ENCODE data around the gene SLC39A10. TPM values are rescaled to one million over a fixed set of nuclear protein-coding genes. Genes with fewer than 3 reads are reported as not detected.

Gene SLC39A10
- total RNA-seq, 1 donor from 2014 or later = 8.6 TPM

GRCh38 chr2:195737511-195738325, 80.7 kb downstream of the SLC39A10 start:
- no peak for TF ChIP-seq CTCF (IDR thresholded peaks at IDR 0.05; ENCODE audit: borderline replicate concordance)
- Histone ChIP-seq H3K36me3 (peaks cover 31% of the 10 kb centered on the region), H3K9me3 (replicated peaks) (no peaks in the 10 kb centered on the region), H3K27me3 (ENCODE audit: low read depth) (no peaks in the 10 kb centered on the region), H3K27ac (replicated peaks) (no peak overlapping the region), H3K4me3 (no peak overlapping the region), H3K4me1 (no peaks in the 10 kb centered on the region)
- intact Hi-C loops (cut with micrococcal nuclease) = no loop called here
- DNase-seq = no peak

- no peak for DNase-seq
- no peaks in the 10 kb centered on the region for H3K4me1 ChIP-seq
- H3K27me3 ChIP-seq (ENCODE audit: low read depth) = no peaks in the 10 kb centered on the region
- no peaks in the 10 kb centered on the region for H3K9me3 ChIP-seq (replicated peaks)
- peaks cover 10% of the 10 kb centered on the region for H3K36me3 ChIP-seq
- intact Hi-C loops (cut with micrococcal nuclease) = no loop called here
- no peak for TF ChIP-seq CTCF (IDR thresholded peaks at IDR 0.05; ENCODE audit: borderline replicate concordance)
- H3K4me3 ChIP-seq = no peak overlapping the region
- no peak overlapping the region for H3K27ac ChIP-seq (replicated peaks)
Measured at GRCh38 chr2:195741191-195741590, 84.2 kb downstream of the SLC39A10 start.

- DNase-seq = no peak
- intact Hi-C loops (cut with micrococcal nuclease) = no loop called here
- Histone ChIP-seq H3K27ac (replicated peaks) (no peak overlapping the region), H3K4me3 (no peak overlapping the region), H3K9me3 (replicated peaks) (peaks cover 23% of the 10 kb centered on the region), H3K4me1 (no peaks in the 10 kb centered on the region), H3K36me3 (no peaks in the 10 kb centered on the region), H3K27me3 (ENCODE audit: low read depth) (no peaks in the 10 kb centered on the region)
- no peak for TF ChIP-seq CTCF (IDR thresholded peaks at IDR 0.05; ENCODE audit: borderline replicate concordance)
Measured at GRCh38 chr2:195756218-195756942, 99.4 kb downstream of the SLC39A10 start.

DNA sequence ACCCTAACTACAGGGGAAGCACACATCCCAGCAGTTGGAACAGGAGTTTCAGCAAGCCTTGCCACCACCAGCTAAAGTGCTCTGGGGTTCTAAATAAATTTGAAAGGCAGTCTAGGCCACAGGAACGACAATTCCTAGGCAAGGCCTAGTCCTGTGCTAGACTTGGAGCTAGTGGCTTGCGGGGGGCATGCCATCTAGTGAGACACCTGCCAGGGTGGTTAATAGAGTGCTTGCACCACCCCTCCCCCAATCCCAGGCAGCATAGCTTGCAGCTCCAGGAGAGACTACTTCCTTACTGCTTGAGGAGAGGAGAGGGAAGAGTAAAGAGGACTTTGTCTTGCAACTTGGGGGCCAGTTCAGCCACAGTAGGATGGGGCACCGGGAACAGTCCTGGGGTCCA, 101.8 kb downstream of the SLC39A10 start:
- peaks cover 45% of the 10 kb centered on the region for H3K9me3 ChIP-seq (replicated peaks)
- no peak for DNase-seq
- H3K4me1 ChIP-seq = no peaks in the 10 kb centered on the region
- no peaks in the 10 kb centered on the region for H3K36me3 ChIP-seq
- intact Hi-C loops (cut with micrococcal nuclease) = no loop called here
- H3K27ac ChIP-seq (replicated peaks) = no peak overlapping the region
- no peak for TF ChIP-seq CTCF (IDR thresholded peaks at IDR 0.05; ENCODE audit: borderline replicate concordance)
- no peak overlapping the region for H3K4me3 ChIP-seq
- no peaks in the 10 kb centered on the region for H3K27me3 ChIP-seq (ENCODE audit: low read depth)

- Histone ChIP-seq H3K4me3 (no peak overlapping the region), H3K27me3 (ENCODE audit: low read depth) (no peaks in the 10 kb centered on the region), H3K4me1 (no peaks in the 10 kb centered on the region), H3K9me3 (replicated peaks) (peaks cover 55% of the 10 kb centered on the region), H3K36me3 (no peaks in the 10 kb centered on the region), H3K27ac (replicated peaks) (no peak overlapping the region)
- intact Hi-C loops (cut with micrococcal nuclease) = no loop called here
- no peak for TF ChIP-seq CTCF (IDR thresholded peaks at IDR 0.05; ENCODE audit: borderline replicate concordance)
- DNase-seq = no peak
Measured at GRCh38 chr2:195759877-195760276, 102.9 kb downstream of the SLC39A10 start.

Data from left ventricle myocardium inferior (tissue), 1 donor.